ENCODE measurements around the gene CBR3. TPM values are rescaled to one million over a fixed set of nuclear protein-coding genes. Genes with fewer than 3 reads are reported as not detected.

CBR3 gene
- total and polyA plus RNA-seq, 9 of the 15 experiments (the other 6 are each of a cell fraction or from before 2014, with no cell fraction given) = not detected

GRCh38 chr21:36186081-36186480, 51.2 kb downstream of the CBR3 start:
- Histone ChIP-seq H3K4me1 (replicated peaks in 1 of 2; ENCODE audit: control insufficient read depth in 2 of 2, insufficient read depth in 2 of 2, low read length in 2 of 2) (peaks cover 0 to 3% of the 10 kb centered on the region in 2 experiments; a peak in 2 of 5 replicates), H3K9me1 (ENCODE audit: control insufficient read depth, insufficient read depth, low read length) (no peaks in the 10 kb centered on the region), H3K9ac (ENCODE audit: insufficient read depth in 1 of 2, low read depth in 2 of 2, low read length in 2 of 2) (no peak overlapping the region), H3K4me3 (no peak overlapping the region), H3K27ac (ENCODE audit: extremely low read depth, low read depth, low read length) (no peak overlapping the region), H3K36me3 (ENCODE audit: control insufficient read depth, insufficient read depth, low read length) (no peaks in the 10 kb centered on the region), H3K9me3 (replicated peaks; ENCODE audit: control insufficient read depth, insufficient read depth, low read depth, low read length) (no peaks in the 10 kb centered on the region), H3K27me3 (ENCODE audit: control insufficient read depth in 2 of 2, insufficient read depth in 2 of 2, low read length in 2 of 2) (peaks cover 29 to 66% of the 10 kb centered on the region in 2 experiments; a peak in 4 of 5 replicates), H3K79me2 (ENCODE audit: control insufficient read depth, insufficient read depth, low read length) (no peaks in the 10 kb centered on the region), H4K20me1 (replicated peaks; ENCODE audit: control insufficient read depth, insufficient read depth, low read length) (0 out of 2 replicates have a peak, but pooled peaks cover 3% of the 10 kb centered on the region), H2AFZ (ENCODE audit: low read depth, low read length) (no peak overlapping the region), H3K4me2 (ENCODE audit: insufficient read depth, low read length) (no peak overlapping the region)
- FAIRE-seq (no peak), DNase-seq (ENCODE audit: extremely low read depth in 1 of 4, low spot score in 3 of 4) (no peak), ATAC-seq (no peak)
- POLR2A ChIA-PET = interaction anchor here (0.9 to 1.0 kb wide), 3 partner anchors 10 to 28 kb away, joined by 3 read pairs; no protein-coding TSS in a partner anchor
- CTCF ChIA-PET (ENCODE audit: low intra/inter-chr PET ratio) = no interaction called here
- intact Hi-C loops (cut with micrococcal nuclease) = no loop called here
- TF ChIP-seq KDM1A (IDR thresholded peaks at IDR 0.05) (peak in 1 of 2 experiments; percentile 40; a peak in 1 of 4 replicates), BRF1 (IDR thresholded peaks at IDR 0.05; ENCODE audit: borderline replicate concordance, extremely low read depth, insufficient read length) (no peak)
- 19% methylated on average over 4 of the region's 4 CpGs for WGBS (ENCODE audit: insufficient coverage, low coverage, missing lambda C conversion rate)
- no TSS peak for BruUV-seq (replicated peaks)
- in situ Hi-C loops (cut with MboI) = no loop called here

- ChIA-PET POLR2A (interaction anchor here (0.9 to 1.0 kb wide), 4 partner anchors 11 to 46 kb away, joined by 3 read pairs; no protein-coding TSS in a partner anchor), CTCF (ENCODE audit: low intra/inter-chr PET ratio) (no interaction called here)
- Histone ChIP-seq H3K4me3 (no peak overlapping the region), H3K9ac (ENCODE audit: insufficient read depth in 1 of 2, low read depth in 2 of 2, low read length in 2 of 2) (no peak overlapping the region), H3K36me3 (ENCODE audit: control insufficient read depth, insufficient read depth, low read length) (no peaks in the 10 kb centered on the region), H3K27ac (ENCODE audit: extremely low read depth, low read depth, low read length) (no peak overlapping the region), H4K20me1 (replicated peaks; ENCODE audit: control insufficient read depth, insufficient read depth, low read length) (0 out of 2 replicates have a peak, but pooled peaks cover 3% of the 10 kb centered on the region), H3K9me3 (replicated peaks; ENCODE audit: control insufficient read depth, insufficient read depth, low read depth, low read length) (no peaks in the 10 kb centered on the region), H3K79me2 (ENCODE audit: control insufficient read depth, insufficient read depth, low read length) (no peaks in the 10 kb centered on the region), H3K4me2 (ENCODE audit: insufficient read depth, low read length) (no peak overlapping the region), H3K27me3 (ENCODE audit: control insufficient read depth in 2 of 2, insufficient read depth in 2 of 2, low read length in 2 of 2) (peaks cover 32 to 64% of the 10 kb centered on the region in 2 experiments; a peak in 4 of 5 replicates), H3K9me1 (ENCODE audit: control insufficient read depth, insufficient read depth, low read length) (no peaks in the 10 kb centered on the region), H2AFZ (ENCODE audit: low read depth, low read length) (no peak overlapping the region), H3K4me1 (replicated peaks in 1 of 2; ENCODE audit: control insufficient read depth in 2 of 2, insufficient read depth in 2 of 2, low read length in 2 of 2) (peaks cover 0 to 3% of the 10 kb centered on the region in 2 experiments; a peak in 1 of 5 replicates)
- no peak for FAIRE-seq
- intact Hi-C loops (cut with micrococcal nuclease) = no loop called here
- peak; percentile 74 for ATAC-seq
- in situ Hi-C loops (cut with MboI) = no loop called here
- 8% methylated on average over 18 of the region's 18 CpGs for WGBS (ENCODE audit: insufficient coverage, low coverage, missing lambda C conversion rate)
- no TSS peak for BruUV-seq (replicated peaks)
- DNase-seq (ENCODE audit: extremely low read depth in 1 of 4, low spot score in 3 of 4) = peak in 1 of 4 experiments; percentile 17
- TF ChIP-seq ZNF398 (CRISPR knock-in tag; IDR thresholded peaks at IDR 0.05) = no peak
- TF ChIP-seq VEZF1 (CRISPR knock-in tag; IDR thresholded peaks at IDR 0.05) = peak; percentile 71; the same call in 1 of the 2 replicates
- TF ChIP-seq ERF (CRISPR knock-in tag; IDR thresholded peaks at IDR 0.05) = no peak
- no peak for TF ChIP-seq ETV5 (CRISPR knock-in tag; IDR thresholded peaks at IDR 0.05; ENCODE audit: low read depth)
- TF ChIP-seq ARID1B (IDR thresholded peaks at IDR 0.05) = no peak
- no peak for TF ChIP-seq ZNF239 (CRISPR knock-in tag; IDR thresholded peaks at IDR 0.05)
These were observed 51.9 kb downstream of the CBR3 start for GRCh38 chr21:36186506-36187399.

Measured in K562 (cell line).